Naive B cell (primary cell): ENCODE data around the gene CDSN. TPM values are rescaled to one million over a fixed set of nuclear protein-coding genes. Genes with fewer than 3 reads are reported as not detected.

Source experiments
- ATAC-seq, 2 donors: fragments of 150-1000 bp; cut with Tn5 transposase; 2 replicates each; pipeline ENCODE4 v1.10.0; 2021; ENCODE audit warnings: low read depth in 2 of 2, mild to moderate bottlenecking in 2 of 2, moderate library complexity in 2 of 2
- DNase-seq: peaks from one replicate; pipeline ENCODE4 v3.0.0; 2022
- H3K27ac Mint-ChIP-seq, 6 donors: one replicate each; pipeline ENCODE4 v1.8.0; 2020 to 2022; ENCODE audit warnings: mild to moderate bottlenecking in 6 of 6, mixed read lengths in 6 of 6, moderate library complexity in 5 of 6, inconsistent platforms in 2 of 6
- H3K27me3 Mint-ChIP-seq, 3 donors: one replicate each; pipeline ENCODE4 v1.8.0; 2021 to 2022; ENCODE audit warnings: mixed read lengths in 3 of 3, mild to moderate bottlenecking in 1 of 3
- H3K36me3 Mint-ChIP-seq, 2 donors: one replicate each; pipeline ENCODE4 v1.8.0; 2020 to 2022; ENCODE audit warnings: mixed read lengths in 2 of 2, inconsistent platforms in 1 of 2, mild to moderate bottlenecking in 1 of 2
- H3K4me1 Mint-ChIP-seq, 3 donors: one replicate each; pipeline ENCODE4 v1.8.0; 2020 to 2022; ENCODE audit warnings: mixed read lengths in 3 of 3, inconsistent platforms in 1 of 3, mild to moderate bottlenecking in 1 of 3, moderate library complexity in 1 of 3
- H3K4me3 Mint-ChIP-seq, 8 donors: one replicate each; pipeline ENCODE4 v1.8.0; 2020 to 2022; ENCODE audit warnings: mild to moderate bottlenecking in 8 of 8, mixed read lengths in 8 of 8, moderate library complexity in 8 of 8, inconsistent platforms in 2 of 8
- H3K9me3 Mint-ChIP-seq, 7 donors: one replicate each; pipeline ENCODE4 v1.8.0; 2020 to 2022; ENCODE audit warnings: mixed read lengths in 7 of 7, mild to moderate bottlenecking in 5 of 7, inconsistent platforms in 2 of 7, moderate library complexity in 1 of 7
- polyA plus RNA-seq, 6 donors: library from polyadenylated mRNA; unstranded; fragments of 300-500 nt; fragmentation: Illumina TruSeq; gene quantifications; one replicate each; pipeline ENCODE4 v1.2.3, GENCODE V29; 2021; ENCODE audit warnings: low read depth in 6 of 6

The CDSN gene
- polyA plus RNA-seq, 6 donors from 2014 or later = not detected

DNA sequence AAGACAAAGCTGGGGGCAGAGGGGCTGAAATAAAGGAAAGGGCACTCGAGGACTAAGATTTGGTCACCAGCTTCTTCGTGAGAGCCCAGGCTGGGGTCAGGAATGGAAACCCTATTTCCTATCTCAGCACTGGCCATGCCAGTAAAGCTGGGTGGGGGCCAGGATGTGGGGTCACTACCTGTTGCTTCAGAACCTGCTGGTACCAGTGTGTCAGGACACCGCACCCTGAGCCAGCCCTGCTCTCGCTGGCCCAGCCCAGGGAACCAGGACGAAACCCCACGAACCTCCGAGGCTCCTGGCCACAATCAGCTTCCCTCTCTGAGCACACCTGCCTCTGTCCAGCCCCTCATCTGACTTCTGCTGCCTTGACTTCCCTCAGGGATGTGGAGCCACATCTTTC, 2.1 kb downstream of the CDSN start:
- no peak for ATAC-seq
- H3K27me3 Mint-ChIP-seq = peaks cover 4 to 55% (median 47%) of the 10 kb centered on the region in 3 donors
- no peak for DNase-seq
- H3K9me3 Mint-ChIP-seq = no peaks in the 10 kb centered on the region
- H3K4me3 Mint-ChIP-seq = no peak overlapping the region
- no peaks in the 10 kb centered on the region for H3K36me3 Mint-ChIP-seq
- peaks cover 10 to 16% (median 12%) of the 10 kb centered on the region in 3 donors for H3K4me1 Mint-ChIP-seq
- peak overlapping the region in 1 of 6 donors; percentile 77 for H3K27ac Mint-ChIP-seq

DNA sequence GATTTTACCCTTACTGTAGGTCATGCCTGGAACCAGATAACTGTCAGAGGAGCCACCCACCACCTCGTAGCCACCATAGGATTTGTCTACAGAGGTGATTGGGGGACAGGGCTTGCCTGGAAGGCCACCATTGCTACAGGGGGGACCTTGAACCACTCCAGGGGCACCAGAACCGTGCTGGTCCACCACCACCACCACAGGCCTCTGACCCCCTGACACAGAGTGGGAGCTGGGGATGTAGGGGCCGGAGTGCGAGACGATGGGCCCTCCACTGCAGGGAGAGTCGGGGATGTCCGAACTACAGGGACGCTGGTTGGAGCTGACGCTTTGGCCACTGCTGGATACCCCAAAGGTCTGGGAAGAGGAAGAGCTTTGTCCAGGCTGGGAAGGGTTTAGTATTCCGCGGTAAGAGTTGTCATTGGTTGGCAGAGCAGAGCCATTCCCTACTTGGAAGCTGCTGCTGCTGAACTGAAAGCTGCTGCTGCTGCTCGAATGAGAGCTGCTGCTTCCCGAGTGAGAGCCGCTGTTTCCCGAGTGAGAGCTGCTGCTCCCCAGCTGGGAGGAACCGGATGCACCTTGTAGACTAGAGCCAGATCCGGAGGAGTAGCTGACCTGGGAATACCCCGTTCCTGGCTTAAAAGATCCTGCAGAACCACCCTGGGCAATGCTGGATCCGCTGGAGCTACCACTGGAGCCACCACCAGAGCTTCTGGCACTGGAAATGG, 3.4 kb downstream of the CDSN start:
- H3K27me3 Mint-ChIP-seq = peaks cover 8 to 58% (median 51%) of the 10 kb centered on the region in 3 donors
- no peaks in the 10 kb centered on the region for H3K36me3 Mint-ChIP-seq
- no peak for DNase-seq
- H3K27ac Mint-ChIP-seq = peak overlapping the region in 1 of 6 donors; percentile 82
- H3K9me3 Mint-ChIP-seq = no peaks in the 10 kb centered on the region
- H3K4me3 Mint-ChIP-seq = no peak overlapping the region
- H3K4me1 Mint-ChIP-seq = peaks cover 10 to 16% (median 12%) of the 10 kb centered on the region in 3 donors
- no peak for ATAC-seq

DNA sequence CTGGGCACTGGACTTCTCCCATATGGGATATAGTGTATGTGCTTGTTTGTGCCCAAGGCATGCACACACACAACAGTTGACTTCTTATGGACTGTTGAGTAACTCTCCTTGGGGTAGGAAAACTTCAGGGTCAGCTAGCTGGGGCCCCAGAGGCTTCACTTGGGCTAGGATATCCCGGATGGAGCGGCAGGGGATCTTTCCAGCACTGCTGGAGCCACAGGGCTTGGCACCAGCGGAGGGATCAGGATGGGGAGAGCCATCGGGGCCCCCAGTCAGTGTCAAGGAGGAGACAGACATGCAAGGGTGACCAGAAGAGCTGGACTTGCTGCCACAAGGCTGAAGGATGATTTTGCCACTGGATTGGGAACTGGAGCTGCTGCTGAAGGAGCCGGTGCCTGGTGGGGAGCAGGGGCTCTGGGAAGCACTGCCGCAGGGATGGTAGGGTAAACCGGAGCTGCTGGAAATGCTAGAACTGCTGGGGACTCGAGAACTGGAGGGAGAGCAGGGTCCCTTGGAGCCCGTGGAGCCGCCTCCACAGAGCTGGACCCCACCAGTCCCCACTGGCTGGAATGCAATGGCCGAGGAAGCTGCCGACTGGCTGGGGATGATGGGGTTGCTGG, 4.2 kb downstream of the CDSN start:
- DNase-seq = no peak
- H3K36me3 Mint-ChIP-seq = no peaks in the 10 kb centered on the region
- H3K4me1 Mint-ChIP-seq = peaks cover 10 to 16% (median 12%) of the 10 kb centered on the region in 3 donors
- peaks cover 9 to 60% (median 53%) of the 10 kb centered on the region in 3 donors for H3K27me3 Mint-ChIP-seq
- peak overlapping the region in 1 of 6 donors; percentile 6 for H3K27ac Mint-ChIP-seq
- no peak overlapping the region for H3K4me3 Mint-ChIP-seq
- no peaks in the 10 kb centered on the region for H3K9me3 Mint-ChIP-seq
- no peak for ATAC-seq

DNA sequence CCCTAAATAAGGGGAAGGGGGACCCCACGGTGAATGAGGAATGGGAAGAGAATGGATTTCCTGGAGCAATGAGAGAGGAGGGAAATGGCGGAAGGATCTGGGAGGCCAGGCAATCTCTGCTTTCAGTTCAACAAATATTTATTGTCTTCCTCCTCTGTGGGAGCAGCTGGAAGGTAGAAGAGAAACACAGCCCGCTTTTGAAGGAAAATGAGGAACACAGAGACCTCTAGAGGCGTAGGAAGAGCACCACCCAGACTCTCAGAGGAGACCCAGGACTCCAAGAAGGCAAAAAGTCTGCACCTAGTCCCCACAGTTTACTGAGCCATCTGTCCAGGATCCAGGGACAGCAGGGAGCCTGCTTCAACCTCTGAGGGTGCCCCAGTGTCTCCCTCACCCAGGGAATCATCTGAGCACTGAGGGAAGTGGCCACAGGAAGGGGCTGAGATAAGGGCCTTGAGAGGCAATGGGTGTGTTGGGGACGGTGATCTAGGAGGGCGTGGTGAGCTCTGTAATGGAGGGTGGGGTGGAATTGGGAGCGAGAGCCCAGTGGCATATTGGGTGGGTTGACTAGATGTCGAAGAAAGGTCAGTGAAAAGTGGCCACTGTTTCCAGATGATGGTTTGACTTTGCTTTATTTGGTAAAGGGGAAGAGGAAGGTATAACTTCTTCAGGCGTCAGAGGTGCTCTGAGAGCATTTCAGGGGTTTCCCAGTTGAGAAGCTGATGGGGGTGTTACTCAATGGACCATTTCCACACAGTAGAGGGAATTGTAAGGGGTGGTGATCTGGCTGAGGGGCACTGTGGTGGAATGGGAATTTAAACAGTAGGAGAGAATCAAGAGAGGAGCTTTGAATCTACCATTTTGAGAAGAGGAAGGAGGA, 5.0 kb downstream of the CDSN start:
- H3K27me3 Mint-ChIP-seq = peaks cover 17 to 69% (median 59%) of the 10 kb centered on the region in 3 donors
- H3K27ac Mint-ChIP-seq = peak overlapping the region in 4 of 6 donors; percentile 6 to 78 (median 20)
- H3K9me3 Mint-ChIP-seq = no peaks in the 10 kb centered on the region
- peak; percentile 54 to 86 for ATAC-seq
- no peaks in the 10 kb centered on the region for H3K36me3 Mint-ChIP-seq
- H3K4me3 Mint-ChIP-seq = peak overlapping the region in 2 of 8 donors; percentile 3 to 7
- no peak for DNase-seq
- peaks cover 10 to 16% (median 12%) of the 10 kb centered on the region in 3 donors for H3K4me1 Mint-ChIP-seq

DNA sequence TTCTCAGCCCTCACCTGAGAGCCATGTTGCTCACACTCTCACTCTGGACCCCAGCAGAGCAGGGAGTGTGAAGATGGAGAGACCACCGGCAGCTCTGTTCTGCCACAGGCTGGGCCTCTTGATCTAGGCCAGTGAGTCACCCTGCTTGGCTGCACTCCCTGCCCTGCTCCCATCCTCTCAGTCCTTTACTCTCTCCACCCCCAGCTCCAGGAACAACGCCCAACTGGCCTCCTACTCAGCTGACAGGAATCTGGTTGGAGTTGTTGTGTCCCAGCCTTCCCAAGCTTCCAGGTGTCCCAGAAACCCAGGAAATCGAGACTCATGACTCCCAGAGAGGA, 5.7 kb downstream of the CDSN start, which contains the start of gene PSORS1C1:
PSORS1C1 (plus strand) TSS at position 260 of the 338 bp plus-strand sequence. CDS start 14,833 bp downstream, outside the sequence.
- Mint-ChIP-seq H3K4me1 (peaks cover 10 to 21% (median 12%) of the 10 kb centered on the region in 3 donors), H3K36me3 (no peaks in the 10 kb centered on the region), H3K9me3 (peaks cover 0 to 2% (median 0%) of the 10 kb centered on the region in 7 donors), H3K27ac (peak within 1 kb of the TSS in 4 of 6 donors; percentile 6 to 78 (median 20)), H3K27me3 (peaks cover 21 to 76% (median 66%) of the 10 kb centered on the region in 3 donors), H3K4me3 (peak within 1 kb of the TSS in 2 of 8 donors; percentile 3 to 7)
- DNase-seq (no peak), ATAC-seq (no peak)

DNA sequence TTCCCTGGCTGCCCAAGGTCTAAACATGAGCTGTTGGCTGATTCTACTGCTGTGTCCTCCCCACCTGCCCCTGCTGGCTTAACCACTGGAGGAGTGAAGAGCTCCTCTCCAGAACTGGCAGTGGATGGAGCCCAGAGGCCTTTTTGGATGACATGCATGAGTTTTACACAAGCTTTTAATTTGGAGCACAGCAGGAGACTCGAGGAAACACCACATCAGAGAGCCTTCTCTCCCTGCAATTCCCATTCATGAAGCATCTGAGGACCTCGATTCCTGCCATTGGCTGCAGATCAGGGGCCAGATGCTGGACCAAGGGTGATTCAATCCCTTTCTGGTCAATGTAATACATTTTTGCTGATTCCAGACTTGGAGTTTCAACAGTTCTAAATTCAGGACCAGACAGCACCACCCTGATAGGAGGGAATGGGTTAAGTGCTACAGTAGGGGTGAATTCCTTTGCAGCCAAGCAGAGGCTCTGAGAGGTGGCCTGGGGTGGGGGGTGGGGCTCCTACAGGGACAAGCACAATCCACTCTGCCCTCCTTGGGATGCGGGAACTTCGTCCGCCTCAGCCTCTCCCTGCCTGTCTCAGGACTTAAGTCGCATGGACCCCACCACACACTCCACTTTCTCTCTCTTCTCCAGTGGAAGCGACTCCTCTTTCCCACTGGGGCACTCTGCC, 6.2 kb downstream of the CDSN start:
- H3K9me3 Mint-ChIP-seq = peaks cover 0 to 2% (median 0%) of the 10 kb centered on the region in 7 donors
- ATAC-seq (no peak), DNase-seq (no peak)
- no peak overlapping the region for H3K4me3 Mint-ChIP-seq
- H3K27ac Mint-ChIP-seq = no peak overlapping the region
- no peaks in the 10 kb centered on the region for H3K36me3 Mint-ChIP-seq
- H3K27me3 Mint-ChIP-seq = peaks cover 21 to 75% (median 65%) of the 10 kb centered on the region in 3 donors
- H3K4me1 Mint-ChIP-seq = peaks cover 10 to 22% (median 12%) of the 10 kb centered on the region in 3 donors

DNA sequence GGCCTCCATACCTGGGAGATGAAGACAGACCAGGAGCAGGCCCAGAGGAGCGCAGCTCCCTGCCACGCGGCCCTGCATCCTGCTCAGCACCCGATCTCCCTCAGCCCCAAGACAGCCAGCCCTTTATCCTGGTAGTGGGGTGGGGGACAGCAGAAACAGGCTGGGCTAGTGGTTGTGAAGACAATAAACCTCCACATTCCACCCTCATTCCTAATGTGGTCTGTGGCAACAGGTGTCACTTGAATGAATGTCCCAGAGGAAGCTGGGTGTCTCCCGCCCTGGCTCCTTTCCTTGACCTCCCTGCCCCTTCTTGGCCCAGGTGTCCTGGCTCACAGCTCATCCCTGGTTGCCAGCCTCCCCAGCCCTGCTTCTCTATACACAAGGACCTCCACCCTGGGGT, 7.8 kb downstream of the CDSN start, which contains the start of gene C6orf15:
C6orf15 (minus strand) TSS at position 98 of the 400 bp plus-strand sequence; CDS start at position 78, 20 bp downstream.
- no peak for DNase-seq
- ATAC-seq = no peak
- H3K9me3 Mint-ChIP-seq = peaks cover 0 to 2% (median 0%) of the 10 kb centered on the region in 7 donors
- H3K27me3 Mint-ChIP-seq = peaks cover 21 to 60% (median 52%) of the 10 kb centered on the region in 3 donors
- H3K4me1 Mint-ChIP-seq = peaks cover 10 to 19% (median 12%) of the 10 kb centered on the region in 3 donors
- H3K36me3 Mint-ChIP-seq = no peaks in the 10 kb centered on the region
- H3K27ac Mint-ChIP-seq = peak within 1 kb of the TSS in 1 of 6 donors; percentile 66
- peak within 1 kb of the TSS in 1 of 8 donors; percentile 78 for H3K4me3 Mint-ChIP-seq

DNA sequence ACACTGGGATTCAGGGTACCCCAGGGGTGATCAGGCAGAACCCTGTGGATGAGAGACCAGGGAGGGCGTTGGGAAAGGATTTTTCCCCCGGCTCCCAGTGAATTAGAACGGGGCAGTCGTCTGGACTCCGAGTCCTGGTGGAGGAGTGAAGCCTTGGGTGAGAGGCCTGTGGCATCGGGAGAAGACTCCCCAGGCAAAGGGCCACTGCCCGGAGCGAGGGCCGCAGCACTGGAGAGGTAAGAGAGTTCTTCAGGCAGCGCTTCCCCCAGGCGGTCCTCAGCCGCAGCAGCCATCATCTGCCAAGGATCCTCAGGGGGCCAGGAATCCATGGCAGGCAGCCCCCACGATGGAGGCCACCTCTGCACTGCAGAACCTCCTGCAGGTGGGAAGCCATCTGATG, 8.5 kb downstream of the CDSN start:
- Mint-ChIP-seq H3K27me3 (peaks cover 21 to 53% (median 52%) of the 10 kb centered on the region in 3 donors), H3K36me3 (no peaks in the 10 kb centered on the region), H3K27ac (peak overlapping the region in 1 of 6 donors; percentile 66), H3K4me1 (peaks cover 10 to 19% (median 12%) of the 10 kb centered on the region in 3 donors), H3K9me3 (peaks cover 0 to 2% (median 0%) of the 10 kb centered on the region in 7 donors), H3K4me3 (no peak overlapping the region)
- DNase-seq = no peak
- ATAC-seq = no peak

DNA sequence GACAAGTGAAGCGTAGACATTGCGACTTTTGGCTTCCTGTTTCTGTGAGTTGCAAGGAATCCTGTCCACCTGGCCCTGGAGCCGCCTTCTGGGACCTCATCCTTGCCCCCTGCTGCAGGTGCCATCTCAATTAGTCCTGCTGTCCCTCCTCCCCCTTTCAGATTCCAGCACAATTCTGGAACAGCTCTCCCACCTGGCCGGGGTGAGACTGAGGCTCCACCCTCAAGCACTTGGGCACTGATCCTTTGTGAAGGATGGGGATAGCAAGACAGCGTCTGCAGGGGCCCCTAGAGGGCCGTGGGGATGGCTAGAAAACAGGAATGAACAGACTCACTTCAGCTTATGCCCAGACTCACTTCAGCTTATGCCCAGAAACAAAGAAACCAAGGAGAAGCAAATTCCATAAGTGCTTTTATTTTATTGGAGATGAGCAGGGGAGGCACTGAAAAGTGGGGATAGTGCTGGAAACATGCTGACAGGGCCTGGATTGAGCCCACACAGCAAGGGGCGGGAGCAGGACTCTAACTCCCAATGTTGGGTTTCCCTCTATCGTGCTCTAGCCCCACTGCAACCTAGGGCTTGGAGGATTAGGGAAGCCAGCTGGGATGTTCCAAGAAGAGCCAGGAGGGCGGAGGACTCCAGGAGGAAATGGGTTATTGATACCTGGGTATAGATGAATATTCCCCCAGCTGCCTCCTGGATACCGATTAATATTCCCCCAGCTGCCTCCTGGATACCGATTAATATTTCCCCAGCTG, 9.2 kb downstream of the CDSN start:
- Mint-ChIP-seq H3K4me3 (no peak overlapping the region), H3K27ac (no peak overlapping the region), H3K9me3 (peaks cover 0 to 2% (median 0%) of the 10 kb centered on the region in 7 donors), H3K4me1 (peaks cover 10 to 19% (median 12%) of the 10 kb centered on the region in 3 donors), H3K27me3 (peaks cover 21 to 48% (median 45%) of the 10 kb centered on the region in 3 donors), H3K36me3 (no peaks in the 10 kb centered on the region)
- ATAC-seq = no peak
- DNase-seq = no peak

DNA sequence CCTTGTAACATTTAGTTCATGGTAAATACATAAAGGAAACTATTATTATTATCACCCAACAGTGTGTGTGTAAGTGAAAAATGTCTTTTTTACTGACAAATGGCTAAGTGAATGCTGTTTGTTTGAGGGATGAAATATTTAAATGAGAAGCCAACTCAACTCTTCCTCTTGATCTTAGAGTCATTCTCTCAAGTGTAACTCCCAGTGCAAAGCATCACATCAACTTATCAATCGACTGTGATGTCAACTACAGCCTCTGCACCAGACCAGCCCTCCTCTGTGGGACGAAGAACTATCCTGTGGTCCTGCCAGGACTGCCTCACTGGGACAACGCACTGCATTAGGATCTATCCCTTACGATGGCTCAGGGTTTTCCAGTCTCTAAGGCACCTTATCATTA, 13.2 kb downstream of the CDSN start:
- peaks cover 0 to 2% (median 0%) of the 10 kb centered on the region in 7 donors for H3K9me3 Mint-ChIP-seq
- no peak overlapping the region for H3K4me3 Mint-ChIP-seq
- H3K27ac Mint-ChIP-seq = no peak overlapping the region
- ATAC-seq (no peak), DNase-seq (no peak)
- no peaks in the 10 kb centered on the region for H3K36me3 Mint-ChIP-seq
- peaks cover 17 to 26% (median 22%) of the 10 kb centered on the region in 3 donors for H3K27me3 Mint-ChIP-seq
- peaks cover 0 to 6% (median 0%) of the 10 kb centered on the region in 3 donors for H3K4me1 Mint-ChIP-seq

DNA sequence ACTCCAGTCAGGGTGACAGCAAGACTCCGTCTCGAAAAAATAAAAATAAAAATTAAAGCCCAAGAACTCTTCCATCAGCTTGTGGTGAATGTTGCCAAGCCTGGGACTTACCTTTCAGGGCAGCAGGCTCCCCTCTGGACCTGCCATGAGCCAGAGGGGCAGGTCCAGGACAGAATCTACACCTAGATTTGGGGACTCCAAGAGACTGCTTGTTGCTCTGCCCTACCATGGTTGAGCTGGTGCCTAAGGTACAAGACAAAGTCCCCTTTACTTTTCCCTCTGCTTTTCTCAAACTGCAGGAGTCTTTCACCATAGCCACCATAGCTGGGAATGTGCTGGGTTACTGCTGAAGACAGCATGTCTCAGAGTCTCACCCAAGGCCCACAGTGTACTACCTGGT, 17.1 kb downstream of the CDSN start:
- DNase-seq (no peak), ATAC-seq (no peak)
- Mint-ChIP-seq H3K27me3 (peaks cover 0 to 6% (median 4%) of the 10 kb centered on the region in 3 donors), H3K4me1 (no peaks in the 10 kb centered on the region), H3K9me3 (no peaks in the 10 kb centered on the region), H3K36me3 (no peaks in the 10 kb centered on the region), H3K27ac (no peak overlapping the region), H3K4me3 (no peak overlapping the region)

DNA sequence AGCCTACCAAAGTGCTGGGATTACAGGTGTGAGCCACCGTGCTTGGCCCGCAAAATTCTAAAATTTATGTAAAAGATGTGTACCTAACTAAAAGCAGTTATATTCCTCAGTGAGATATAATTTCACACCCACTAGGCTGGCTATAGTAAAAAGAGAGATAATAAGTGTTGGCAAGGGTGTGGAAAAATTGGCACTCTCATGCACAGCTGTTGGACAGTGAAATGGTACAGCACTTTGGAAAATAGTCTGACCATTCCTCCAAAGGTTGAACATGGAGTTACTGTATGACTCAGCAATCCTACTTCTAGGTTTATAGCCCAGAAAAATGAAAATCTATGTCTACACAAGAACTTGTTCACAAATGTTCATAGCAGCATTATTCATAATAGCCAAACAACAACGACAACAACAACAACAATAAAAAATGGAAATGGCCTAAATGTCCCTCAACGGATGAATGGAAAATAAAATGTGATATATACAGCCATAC, 21.8 kb downstream of the CDSN start:
- Mint-ChIP-seq H3K27me3 (peaks cover 0 to 6% (median 4%) of the 10 kb centered on the region in 3 donors), H3K4me1 (peaks cover 16 to 23% (median 23%) of the 10 kb centered on the region in 3 donors), H3K4me3 (no peak overlapping the region), H3K36me3 (no peaks in the 10 kb centered on the region), H3K27ac (peak overlapping the region in 1 of 6 donors; percentile 49), H3K9me3 (no peaks in the 10 kb centered on the region)
- DNase-seq = no peak
- ATAC-seq = no peak
